Neuronal stem cell (in vitro differentiated cells): Measurements from ENCODE around the gene OR5AK2. TPM values are rescaled to one million over a fixed set of nuclear protein-coding genes. Genes with fewer than 3 reads are reported as not detected.
"Not testable (repeated sequence)": the region's sequence is repeated elsewhere in the genome, so short reads cannot be mapped to it uniquely, and the experiment has no call there.

Experiments used
- DNase-seq: peaks from one replicate; pipeline ENCODE4 v3.0.0-alpha.2; 2013; ENCODE audit warnings: low spot score
- H2AFZ ChIP-seq: one replicate; pipeline ENCODE4 v1.6.1; 2013; ENCODE audit warnings: mild to moderate bottlenecking, low read length, inconsistent platforms
- H2AK5ac ChIP-seq: 2 replicates; pipeline ENCODE4 v1.6.1; 2013; ENCODE audit warnings: low read depth, mild to moderate bottlenecking, inconsistent platforms, low read length, moderate library complexity, mixed read lengths
- H2BK120ac ChIP-seq: 2 replicates; pipeline ENCODE4 v1.6.1; 2013; ENCODE audit warnings: low read depth, mild to moderate bottlenecking, inconsistent platforms, low read length, moderate library complexity, mixed read lengths
- H2BK12ac ChIP-seq: one replicate; pipeline ENCODE4 v1.6.1; 2013; ENCODE audit warnings: low read length, inconsistent platforms
- H2BK15ac ChIP-seq: 2 replicates; pipeline ENCODE4 v1.6.1; 2013; ENCODE audit warnings: mild to moderate bottlenecking, low read length, inconsistent platforms, mixed read lengths
- H2BK5ac ChIP-seq: one replicate; pipeline ENCODE4 v1.6.1; 2013; ENCODE audit warnings: inconsistent platforms, mild to moderate bottlenecking, low read length, moderate library complexity
- H3K14ac ChIP-seq: one replicate; pipeline ENCODE4 v1.6.1; 2013; ENCODE audit warnings: low read length, inconsistent platforms
- H3K18ac ChIP-seq: 2 replicates; pipeline ENCODE4 v1.6.1; 2013; ENCODE audit warnings: low read length, inconsistent platforms
- H3K23ac ChIP-seq: 2 replicates; pipeline ENCODE4 v1.6.1; 2013; ENCODE audit warnings: low read depth, mild to moderate bottlenecking, mixed read lengths, low read length, inconsistent platforms; ENCODE audit not compliant: poor library complexity
- H3K27ac ChIP-seq: replicated peaks from 3 replicates; pipeline ENCODE4 v1.5.1; 2013; ENCODE audit warnings: low read length, inconsistent platforms
- H3K27me3 ChIP-seq, 3 experiments: 2 replicates each; pipeline ENCODE4 v1.6.1; 2013; ENCODE audit warnings: low read length in 3 of 3, mild to moderate bottlenecking in 2 of 3, inconsistent platforms in 1 of 3, low read depth in 1 of 3, mixed read lengths in 1 of 3, moderate library complexity in 1 of 3; ENCODE audit not compliant: control insufficient read depth in 3 of 3, insufficient read depth in 3 of 3
- H3K36me3 ChIP-seq, 2 donors: replicated peaks in 1 of 2; 2 replicates each; pipeline ENCODE4 v1.6.1; 2013; ENCODE audit warnings: low read length in 2 of 2; ENCODE audit not compliant: control insufficient read depth in 2 of 2, insufficient read depth in 2 of 2
- H3K4ac ChIP-seq: 2 replicates; pipeline ENCODE4 v1.6.1; 2013; ENCODE audit warnings: inconsistent platforms, mild to moderate bottlenecking, low read length, moderate library complexity
- H3K4me1 ChIP-seq, 2 donors: 1 replicate in 1 of 2; 2 replicates in 1 of 2; pipeline ENCODE4 v1.6.1; 2013; ENCODE audit warnings: low read length in 2 of 2, low read depth in 1 of 2; ENCODE audit not compliant: control insufficient read depth in 2 of 2, insufficient read depth in 1 of 2
- H3K4me2 ChIP-seq: one replicate; pipeline ENCODE4 v1.6.1; 2013; ENCODE audit warnings: mild to moderate bottlenecking, low read length, inconsistent platforms; ENCODE audit not compliant: insufficient read depth, poor library complexity, severe bottlenecking
- H3K4me3 ChIP-seq, 2 donors: 2 replicates each; pipeline ENCODE4 v1.5.1; 2013; ENCODE audit warnings: low read length in 2 of 2, mild to moderate bottlenecking in 2 of 2, inconsistent platforms in 1 of 2, moderate library complexity in 1 of 2
- H3K79me1 ChIP-seq: one replicate; pipeline ENCODE4 v1.6.1; 2013; ENCODE audit warnings: low read depth, mild to moderate bottlenecking, inconsistent platforms, low read length, moderate library complexity
- H3K9ac ChIP-seq: one replicate; pipeline ENCODE4 v1.6.1; 2013; ENCODE audit warnings: mild to moderate bottlenecking, low read depth, low read length, inconsistent platforms; ENCODE audit not compliant: poor library complexity
- H3K9me3 ChIP-seq, 2 donors: replicated peaks in 1 of 2; 2 replicates each; pipeline versions ENCODE3 to v1.6.1; 2013; ENCODE audit warnings: low read length in 2 of 2, mild to moderate bottlenecking in 2 of 2, inconsistent platforms in 1 of 2, low read depth in 1 of 2, mixed read lengths in 1 of 2, moderate library complexity in 1 of 2; ENCODE audit not compliant: control insufficient read depth in 2 of 2, insufficient read depth in 1 of 2
- H4K8ac ChIP-seq: one replicate; pipeline ENCODE4 v1.6.1; 2013; ENCODE audit warnings: low read depth, mild to moderate bottlenecking, inconsistent platforms, low read length, moderate library complexity
- H4K91ac ChIP-seq: one replicate; pipeline ENCODE4 v1.6.1; 2013; ENCODE audit warnings: low read length, low read depth, mild to moderate bottlenecking, inconsistent platforms; ENCODE audit not compliant: poor library complexity
- WGBS, 2 donors: extraction: QIAGEN DNeasy Blood & Tissue Kit; methylation state at CpG; one replicate each; pipeline ENCODE4 v1.1.7; 2013; ENCODE audit warnings: missing lambda C conversion rate in 2 of 2, mixed read lengths in 1 of 2; ENCODE audit not compliant: insufficient read length in 2 of 2, insufficient replicate concordance in 1 of 2; ENCODE audit errors: extremely low coverage in 2 of 2; 5-methylcytosine and 5-hydroxymethylcytosine counted together
- polyA plus RNA-seq, 2 experiments: library from polyadenylated mRNA; stranded (reverse); fragments of 200-250 nt; gene quantifications; one replicate each; pipeline ENCODE4 v1.2.3, GENCODE V29; 2013

OR5AK2 gene
- polyA plus RNA-seq (2013, experiment 1 of 2) = not detected
- not detected for polyA plus RNA-seq (2013, experiment 2 of 2)

DNA sequence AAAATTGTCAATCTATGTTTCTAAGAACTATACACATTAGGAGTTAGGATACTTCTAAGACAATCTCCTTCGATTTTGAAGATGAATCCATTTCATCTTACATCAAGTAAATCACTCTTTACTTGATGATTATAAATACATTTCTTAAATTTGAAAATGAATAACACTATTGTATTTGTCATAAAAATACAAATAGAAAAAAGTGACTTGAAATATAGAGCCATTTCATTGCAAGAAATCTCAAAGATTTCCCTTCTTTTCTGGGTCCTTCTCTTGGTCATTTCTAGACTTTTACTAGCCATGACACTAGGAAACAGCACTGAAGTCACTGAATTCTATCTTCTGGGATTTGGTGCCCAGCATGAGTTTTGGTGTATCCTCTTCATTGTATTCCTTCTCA, at the start of gene OR5AK2:
Gene OR5AK2, plus strand, starts transcription at position 301 of the 400 bp plus-strand sequence. Its CDS starts 0 bp downstream, at position 301.
- no CpG with 5 or more reads among the region's 1 CpG for WGBS, 2 donors
- H3K4me1 ChIP-seq = no peaks in the 10 kb centered on the region

GRCh38 chr11:56945526-56945925, 43.2 kb upstream of the OR5AK2 start:
- H3K4me1 ChIP-seq, H3K4me2 ChIP-seq, H2BK120ac ChIP-seq, H2BK5ac ChIP-seq, H3K23ac ChIP-seq, H2AK5ac ChIP-seq, H3K36me3 ChIP-seq, H3K79me1 ChIP-seq, H2BK15ac ChIP-seq, H3K4me3 ChIP-seq, H3K27ac ChIP-seq, H3K4ac ChIP-seq, H4K91ac ChIP-seq, H2AFZ ChIP-seq, H4K8ac ChIP-seq, H3K9me3 ChIP-seq, H3K18ac ChIP-seq, DNase-seq, H3K9ac ChIP-seq, H2BK12ac ChIP-seq, H3K14ac ChIP-seq, H3K27me3 ChIP-seq: not testable (repeated sequence)
- no CpG with 5 or more reads among the region's 8 CpGs for WGBS, 2 donors

More for the DNA sequence above, at the start of gene OR5AK2:
- Histone ChIP-seq H3K4me3 (no peak within 1 kb of the TSS), H2BK12ac (no peak within 1 kb of the TSS), H4K8ac (no peak within 1 kb of the TSS), H3K9me3 (no peaks in the 10 kb centered on the region), H2AFZ (no peak within 1 kb of the TSS), H3K9ac (no peak within 1 kb of the TSS), H3K27me3 (peaks cover 0 to under 1% (median 0%) of the 10 kb centered on the region in 3 experiments), H3K79me1 (no peaks in the 10 kb centered on the region), H3K27ac (no peak within 1 kb of the TSS), H2BK5ac (no peak within 1 kb of the TSS), H3K4me2 (no peak within 1 kb of the TSS), H3K18ac (no peak within 1 kb of the TSS), H2BK15ac (no peak within 1 kb of the TSS), H2BK120ac (no peak within 1 kb of the TSS), H3K4ac (no peak within 1 kb of the TSS), H3K14ac (no peak within 1 kb of the TSS), H2AK5ac (no peak within 1 kb of the TSS), H4K91ac (no peak within 1 kb of the TSS), H3K23ac (no peak within 1 kb of the TSS), H3K36me3 (no peaks in the 10 kb centered on the region)
- DNase-seq = no peak

DNA sequence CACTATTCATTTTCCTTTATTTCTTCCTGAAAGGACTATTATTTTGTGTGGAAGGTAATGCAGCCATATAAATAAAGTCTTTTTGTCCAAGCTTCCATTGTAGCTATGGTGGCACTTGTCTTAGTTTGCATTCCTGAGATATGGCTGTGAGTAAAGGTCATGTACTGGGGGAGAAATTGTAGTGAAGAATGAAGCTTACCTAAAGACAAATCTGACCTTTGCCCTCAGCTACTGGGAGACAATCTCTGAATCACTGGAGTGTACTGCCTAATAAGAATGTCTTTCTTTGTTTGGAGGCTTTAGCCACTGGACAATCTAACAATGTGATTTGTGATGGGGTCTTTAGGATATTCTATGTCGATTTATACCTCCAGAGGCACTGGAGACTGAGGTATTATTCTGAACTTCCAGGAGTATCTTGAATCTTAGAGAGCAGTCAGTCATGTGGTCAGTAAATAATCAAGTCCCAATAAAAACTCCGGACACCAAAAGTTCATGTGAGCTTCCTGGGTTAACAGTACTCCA, 39.7 kb upstream of the OR5AK2 start:
- H3K9me3 ChIP-seq = peaks cover 0 to 2% of the 10 kb centered on the region in 2 donors
- no peak overlapping the region for H2BK12ac ChIP-seq
- H3K27ac ChIP-seq = no peak overlapping the region
- H3K9ac ChIP-seq = no peak overlapping the region
- no peak overlapping the region for H4K91ac ChIP-seq
- H3K79me1 ChIP-seq = no peaks in the 10 kb centered on the region
- no peak overlapping the region for H3K23ac ChIP-seq
- no peak overlapping the region for H4K8ac ChIP-seq
- no peaks in the 10 kb centered on the region for H3K36me3 ChIP-seq
- no peak overlapping the region for H3K14ac ChIP-seq
- H3K4me3 ChIP-seq = no peak overlapping the region
- H2BK120ac ChIP-seq = no peak overlapping the region
- no CpG with 5 or more reads among the region's 2 CpGs for WGBS, 2 donors
- H2BK15ac ChIP-seq = no peak overlapping the region
- H3K4me2 ChIP-seq = no peak overlapping the region
- H3K18ac ChIP-seq = no peak overlapping the region
- no peaks in the 10 kb centered on the region for H3K4me1 ChIP-seq
- H2AFZ ChIP-seq = no peak overlapping the region
- no peak for DNase-seq
- H2AK5ac ChIP-seq = no peak overlapping the region
- H3K4ac ChIP-seq = no peak overlapping the region
- H2BK5ac ChIP-seq = no peak overlapping the region
- H3K27me3 ChIP-seq = no peaks in the 10 kb centered on the region

GRCh38 chr11:56950510-56950909, 38.2 kb upstream of the OR5AK2 start:
- no peak overlapping the region for H3K27ac ChIP-seq
- no peak overlapping the region for H3K4me2 ChIP-seq
- H3K4ac ChIP-seq = no peak overlapping the region
- H2BK5ac ChIP-seq = no peak overlapping the region
- no peaks in the 10 kb centered on the region for H3K4me1 ChIP-seq
- WGBS, 2 donors = no CpG with 5 or more reads among the region's 2 CpGs
- H3K79me1 ChIP-seq = no peaks in the 10 kb centered on the region
- H3K9ac ChIP-seq = no peak overlapping the region
- no peak overlapping the region for H2BK12ac ChIP-seq
- H3K4me3 ChIP-seq = no peak overlapping the region
- no peak overlapping the region for H2AFZ ChIP-seq
- H2BK120ac ChIP-seq = no peak overlapping the region
- no peaks in the 10 kb centered on the region for H3K36me3 ChIP-seq
- no peak overlapping the region for H3K23ac ChIP-seq
- no peak overlapping the region for H2BK15ac ChIP-seq
- H4K8ac ChIP-seq = no peak overlapping the region
- H2AK5ac ChIP-seq = no peak overlapping the region
- H3K14ac ChIP-seq = no peak overlapping the region
- H3K18ac ChIP-seq = no peak overlapping the region
- no peaks in the 10 kb centered on the region for H3K27me3 ChIP-seq
- peaks cover 0 to 2% of the 10 kb centered on the region in 2 donors for H3K9me3 ChIP-seq
- no peak for DNase-seq
- no peak overlapping the region for H4K91ac ChIP-seq
